Measurements from ENCODE around the gene PURA. TPM values are rescaled to one million over a fixed set of nuclear protein-coding genes. Genes with fewer than 3 reads are reported as not detected.

Gene PURA
- total and polyA plus RNA-seq, 2 of the 13 experiments (the other 11 are each of a cell fraction or from before 2014, with no cell fraction given) = 2.0 to 5.0 TPM

DNA sequence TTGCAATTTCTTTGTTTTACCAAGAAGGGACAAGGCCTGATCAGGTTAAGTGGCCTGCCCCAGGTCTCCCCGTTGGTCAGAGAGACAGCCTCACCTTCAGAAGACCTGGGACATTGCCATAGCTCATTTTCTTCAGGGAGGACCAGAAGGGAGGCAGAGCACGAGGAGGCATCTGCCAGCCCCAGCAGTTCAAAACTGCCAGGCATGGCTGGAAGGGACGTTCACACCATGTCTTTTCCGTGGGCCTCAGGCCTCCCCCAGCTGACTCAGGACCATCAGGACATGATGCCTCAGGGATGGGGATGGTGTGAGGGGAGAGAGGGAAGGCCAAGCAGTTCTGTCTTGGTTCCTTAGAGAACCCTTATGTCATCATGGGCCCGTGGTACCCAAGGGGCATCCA is 28.3 kb downstream of the PURA start (continued):
- TF ChIP-seq CTCF (CRISPR knock-in tag; IDR thresholded peaks at IDR 0.05) = no peak
- TF ChIP-seq FLYWCH1 (CRISPR knock-in tag; IDR thresholded peaks at IDR 0.05) = no peak
- TF ChIP-seq, protein P1, sequence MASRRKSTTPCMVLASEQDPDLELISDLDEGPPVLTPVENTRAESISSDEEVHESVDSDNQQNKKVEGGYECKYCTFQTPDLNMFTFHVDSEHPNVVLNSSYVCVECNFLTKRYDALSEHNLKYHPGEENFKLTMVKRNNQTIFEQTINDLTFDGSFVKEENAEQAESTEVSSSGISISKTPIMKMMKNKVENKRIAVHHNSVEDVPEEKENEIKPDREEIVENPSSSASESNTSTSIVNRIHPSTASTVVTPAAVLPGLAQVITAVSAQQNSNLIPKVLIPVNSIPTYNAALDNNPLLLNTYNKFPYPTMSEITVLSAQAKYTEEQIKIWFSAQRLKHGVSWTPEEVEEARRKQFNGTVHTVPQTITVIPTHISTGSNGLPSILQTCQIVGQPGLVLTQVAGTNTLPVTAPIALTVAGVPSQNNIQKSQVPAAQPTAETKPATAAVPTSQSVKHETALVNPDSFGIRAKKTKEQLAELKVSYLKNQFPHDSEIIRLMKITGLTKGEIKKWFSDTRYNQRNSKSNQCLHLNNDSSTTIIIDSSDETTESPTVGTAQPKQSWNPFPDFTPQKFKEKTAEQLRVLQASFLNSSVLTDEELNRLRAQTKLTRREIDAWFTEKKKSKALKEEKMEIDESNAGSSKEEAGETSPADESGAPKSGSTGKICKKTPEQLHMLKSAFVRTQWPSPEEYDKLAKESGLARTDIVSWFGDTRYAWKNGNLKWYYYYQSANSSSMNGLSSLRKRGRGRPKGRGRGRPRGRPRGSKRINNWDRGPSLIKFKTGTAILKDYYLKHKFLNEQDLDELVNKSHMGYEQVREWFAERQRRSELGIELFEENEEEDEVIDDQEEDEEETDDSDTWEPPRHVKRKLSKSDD (CRISPR knock-in tag; IDR thresholded peaks at IDR 0.05; ENCODE audit: low read depth) = no peak
- no peak for TF ChIP-seq GATA4 (IDR thresholded peaks at IDR 0.05; ENCODE audit: borderline replicate concordance, low read depth)

DNA sequence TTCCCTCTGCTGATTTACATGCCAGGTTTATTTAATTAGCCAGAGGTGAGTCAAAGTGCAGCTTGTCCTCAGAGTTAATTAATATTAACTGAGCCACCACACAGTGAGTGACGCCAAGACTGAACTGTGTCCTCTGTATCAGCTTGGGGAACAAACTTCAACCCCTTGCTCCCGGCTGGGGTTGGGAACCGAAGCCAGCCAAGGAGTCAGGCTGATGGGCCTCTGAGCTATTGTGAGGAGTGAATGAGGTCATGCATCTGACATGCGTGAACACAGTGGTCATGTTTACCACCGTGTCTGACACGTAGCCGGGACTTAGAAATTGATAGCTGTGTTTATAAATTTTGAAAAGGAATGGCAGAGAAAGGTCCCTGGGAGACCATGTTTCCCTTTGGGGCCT is 28.9 kb downstream of the PURA start:
- Histone ChIP-seq H3K27me3 (ENCODE audit: control insufficient read depth in 1 of 2, insufficient read depth in 2 of 2, low read length in 2 of 2) (0 out of 5 replicates have a peak, but pooled peaks cover 1 to 5% of the 10 kb centered on the region in 2 experiments), H3K4me3 (replicated peaks in 1 of 3; ENCODE audit: insufficient read depth in 1 of 3, low read depth in 2 of 3, low read length in 3 of 3) (no peak overlapping the region), H2AFZ (ENCODE audit: low read length) (no peak overlapping the region), H3K79me2 (ENCODE audit: insufficient read depth, low read length) (no peaks in the 10 kb centered on the region), H3K9ac (ENCODE audit: insufficient read depth, low read depth, low read length) (no peak overlapping the region), H4K20me1 (ENCODE audit: insufficient read depth, low read length) (peaks cover 18% of the 10 kb centered on the region), H3K27ac (ENCODE audit: extremely low read length, insufficient read depth, low read length) (no peak overlapping the region), H3K4me2 (ENCODE audit: low read depth, low read length) (peak overlapping the region; percentile 26; the same call in 1 of the 2 replicates), H3K9me3 (ENCODE audit: low read length) (no peaks in the 10 kb centered on the region), H3K36me3 (replicated peaks in 1 of 2; ENCODE audit: control insufficient read depth in 1 of 2, insufficient read depth in 2 of 2, low read length in 2 of 2) (no peaks in the 10 kb centered on the region), H3K4me1 (ENCODE audit: insufficient read depth, low read length) (peaks cover 56% of the 10 kb centered on the region)
- WGBS (ENCODE audit: low lambda C conversion rate) = 11% methylated on average over 7 of the region's 7 CpGs
- ChIA-PET CTCF (ENCODE audit: low intra/inter-chr PET ratio, low total read pairs) (interaction anchor here (4.7 kb wide), 1 partner anchor 69 kb away, joined by 37 read pairs; no protein-coding TSS in a partner anchor), POLR2A (interaction anchor here (2.0 kb wide), 1 partner anchor 35 kb away, joined by 4 read pairs; no protein-coding TSS in a partner anchor)
- TF ChIP-seq NR2F2 (IDR thresholded peaks at IDR 0.05; ENCODE audit: borderline replicate concordance, low read depth) = no peak
- no peak for TF ChIP-seq HDAC2 (CRISPR knock-in tag; IDR thresholded peaks at IDR 0.05)
- no peak for TF ChIP-seq NPAS2 (CRISPR knock-in tag; IDR thresholded peaks at IDR 0.05; ENCODE audit: borderline replicate concordance)
- no peak for TF ChIP-seq ZNF460 (CRISPR knock-in tag; IDR thresholded peaks at IDR 0.05; ENCODE audit: borderline replicate concordance)
- no peak for TF ChIP-seq JUNB (CRISPR knock-in tag; IDR thresholded peaks at IDR 0.05; ENCODE audit: borderline replicate concordance)
- TF ChIP-seq, protein P2, sequence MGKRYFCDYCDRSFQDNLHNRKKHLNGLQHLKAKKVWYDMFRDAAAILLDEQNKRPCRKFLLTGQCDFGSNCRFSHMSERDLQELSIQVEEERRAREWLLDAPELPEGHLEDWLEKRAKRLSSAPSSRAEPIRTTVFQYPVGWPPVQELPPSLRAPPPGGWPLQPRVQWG (CRISPR knock-in tag; IDR thresholded peaks at IDR 0.05; ENCODE audit: borderline replicate concordance, low read depth) = no peak
- no peak for TF ChIP-seq ZFY (CRISPR knock-in tag; IDR thresholded peaks at IDR 0.05)
- TF ChIP-seq ZZZ3 (CRISPR knock-in tag; IDR thresholded peaks at IDR 0.05; ENCODE audit: borderline replicate concordance) = no peak
- TF ChIP-seq ADNP (CRISPR knock-in tag; IDR thresholded peaks at IDR 0.05) = no peak
- TF ChIP-seq, protein P3, sequence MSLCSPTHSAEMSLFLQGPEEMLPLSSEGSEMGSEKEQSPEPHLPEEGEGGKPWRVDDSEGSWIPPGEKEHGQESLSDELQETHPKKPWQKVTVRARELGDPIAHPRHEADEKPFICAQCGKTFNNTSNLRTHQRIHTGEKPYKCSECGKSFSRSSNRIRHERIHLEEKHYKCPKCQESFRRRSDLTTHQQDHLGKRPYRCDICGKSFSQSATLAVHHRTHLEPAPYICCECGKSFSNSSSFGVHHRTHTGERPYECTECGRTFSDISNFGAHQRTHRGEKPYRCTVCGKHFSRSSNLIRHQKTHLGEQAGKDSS (CRISPR knock-in tag; IDR thresholded peaks at IDR 0.05; ENCODE audit: borderline replicate concordance, low read depth) = no peak
- TF ChIP-seq, protein P4, sequence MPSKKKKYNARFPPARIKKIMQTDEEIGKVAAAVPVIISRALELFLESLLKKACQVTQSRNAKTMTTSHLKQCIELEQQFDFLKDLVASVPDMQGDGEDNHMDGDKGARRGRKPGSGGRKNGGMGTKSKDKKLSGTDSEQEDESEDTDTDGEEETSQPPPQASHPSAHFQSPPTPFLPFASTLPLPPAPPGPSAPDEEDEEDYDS (CRISPR knock-in tag; IDR thresholded peaks at IDR 0.05) = no peak
- FAIRE-seq (no peak), ATAC-seq (no peak), DNase-seq (ENCODE audit: low spot score) (no peak)
- intact Hi-C loops (cut with micrococcal nuclease; ENCODE audit: unreplicated experiment) = loop anchor here (5.0 kb wide), 1 partner anchor 36 kb away; no protein-coding TSS in a partner anchor
- no TSS peak for BruUV-seq (replicated peaks)
- in situ Hi-C loops (cut with HindIII; ENCODE audit: extremely low pct_ligation_motif_present, low pct_unique_long_range_greater_than_20kb) = no loop called here
